GM23248 (cell line): ENCODE results near the gene JMJD1C. TPM values are rescaled to one million over a fixed set of nuclear protein-coding genes. Genes with fewer than 3 reads are reported as not detected.

Experiments
- DNase-seq: peaks from one replicate; pipeline ENCODE4 v3.0.0-alpha.2; 2015
- H2AFZ ChIP-seq: fragments of 200-600 bp; sonication (generic); 2 replicates; pipeline ENCODE4 v1.6.1; 2016; ENCODE audit warnings: antibody characterized with exemption
- H3F3A ChIP-seq: fragments of 200-600 bp; sonication (generic); 2 replicates; pipeline ENCODE4 v1.6.1; 2016; ENCODE audit warnings: mild to moderate bottlenecking, antibody characterized with exemption, mixed run types; ENCODE audit not compliant: insufficient read depth
- H3K27ac ChIP-seq: fragments of 200-600 bp; sonication (generic); 2 replicates; pipeline ENCODE4 v1.5.1; 2016; ENCODE audit warnings: mild to moderate bottlenecking
- H3K27me3 ChIP-seq: fragments of 200-600 bp; sonication (generic); replicated peaks from 2 replicates; pipeline ENCODE4 v1.6.1; 2016; ENCODE audit warnings: mild to moderate bottlenecking; ENCODE audit not compliant: insufficient read depth
- H3K36me3 ChIP-seq: fragments of 200-600 bp; sonication (generic); 2 replicates; pipeline ENCODE4 v1.6.1; 2016; ENCODE audit warnings: low read depth, mild to moderate bottlenecking
- H3K4me1 ChIP-seq: fragments of 200-600 bp; sonication (generic); 2 replicates; pipeline ENCODE4 v1.6.1; 2016; ENCODE audit warnings: mild to moderate bottlenecking; ENCODE audit not compliant: insufficient read depth
- H3K4me2 ChIP-seq: fragments of 200-600 bp; sonication (generic); one replicate; pipeline ENCODE4 v1.6.1; 2016; ENCODE audit warnings: mild to moderate bottlenecking; ENCODE audit not compliant: unreplicated experiment
- H3K4me3 ChIP-seq: fragments of 200-600 bp; sonication (generic); 2 replicates; pipeline ENCODE4 v1.5.1; 2016; ENCODE audit warnings: mild to moderate bottlenecking
- H3K79me2 ChIP-seq: fragments of 200-600 bp; sonication (generic); 2 replicates; pipeline ENCODE4 v1.6.1; 2016; ENCODE audit warnings: mild to moderate bottlenecking; ENCODE audit not compliant: insufficient read depth
- H3K9ac ChIP-seq: fragments of 200-600 bp; sonication (generic); 2 replicates; pipeline ENCODE4 v1.6.1; 2016; ENCODE audit warnings: mild to moderate bottlenecking
- H3K9me2 ChIP-seq: fragments of 200-600 bp; sonication (generic); 2 replicates; pipeline ENCODE4 v1.6.1; 2016; ENCODE audit warnings: mixed run types, mild to moderate bottlenecking, moderate library complexity; ENCODE audit not compliant: insufficient read depth
- H3K9me3 ChIP-seq: fragments of 200-600 bp; sonication (generic); one replicate; pipeline ENCODE4 v1.6.1; 2017; ENCODE audit warnings: low read depth
- H4K20me1 ChIP-seq: fragments of 200-600 bp; sonication (generic); 2 replicates; pipeline ENCODE4 v1.6.0; 2016; ENCODE audit not compliant: insufficient read depth
- EZH2 ChIP-seq: fragments of 200-600 bp; sonication (generic); IDR thresholded peaks from 2 replicates; pipeline ENCODE4 v1.6.1; 2018; ENCODE audit warnings: antibody characterized with exemption, mild to moderate bottlenecking; ENCODE audit not compliant: insufficient read depth, poor library complexity, severe bottlenecking
- EZH2phosphoT487 ChIP-seq: fragments of 200-600 bp; sonication (generic); IDR thresholded peaks from 2 replicates; pipeline ENCODE4 v1.6.1; 2018; ENCODE audit warnings: antibody characterized with exemption, moderate library complexity, mild to moderate bottlenecking, low read depth; ENCODE audit not compliant: insufficient read depth
- WGBS, 2 experiments: methylation state at CpG; one replicate each; pipeline ENCODE4 v1.1.6; 2015 to 2017; ENCODE audit warnings: low lambda C conversion rate in 2 of 2, low coverage in 1 of 2; ENCODE audit errors: missing lambda C conversion rate in 2 of 2; 5-methylcytosine and 5-hydroxymethylcytosine counted together
- in situ Hi-C: fragments of 300-500 bp; cut with MboI; formaldehyde crosslinking; loops from 2 replicates; pipeline ENCODE4 v1.15.0; 2020
- polyA plus RNA-seq: library from polyadenylated mRNA; unstranded; fragments of >200 nt; fragmentation: Nextera tagmentation; extraction: Ambion mirVana; gene quantifications from 2 replicates; pipeline ENCODE4 v1.2.1, GENCODE V29; 2016
- total RNA-seq: library from RNA; depleted of rRNA; stranded (reverse); fragments of >200 nt; shearing (Covaris generic); gene quantifications from 2 replicates; pipeline ENCODE4 v1.2.3, GENCODE V29; 2014

JMJD1C gene
- total and polyA plus RNA-seq, 2 experiments from 2014 or later: 34.6 to 74.3 TPM

GRCh38 chr10:63434866-63435854, 30.6 kb downstream of the JMJD1C start:
- Histone ChIP-seq H3K4me3 (no peak overlapping the region), H3K27ac (no peak overlapping the region), H3K9ac (no peak overlapping the region), H3K9me3 (no peaks in the 10 kb centered on the region), H3F3A (peaks cover 7% of the 10 kb centered on the region), H3K9me2 (no peaks in the 10 kb centered on the region), H3K36me3 (no peaks in the 10 kb centered on the region), H4K20me1 (0 out of 2 replicates have a peak, but pooled peaks cover 9% of the 10 kb centered on the region), H3K4me2 (peak overlapping the region; percentile 11), H3K4me1 (peaks cover 49% of the 10 kb centered on the region), H2AFZ (no peak overlapping the region), H3K27me3 (no peaks in the 10 kb centered on the region), H3K79me2 (peaks cover 100% of the 10 kb centered on the region)
- TF ChIP-seq EZH2phosphoT487 (no peak), EZH2 (no peak)
- WGBS, 2 experiments: 69 to 71% methylated on average over 13 of the region's 13 CpGs
- in situ Hi-C loops: no loop called here
- DNase-seq: no peak

- no peak overlapping the region for H2AFZ ChIP-seq
- peaks cover 100% of the 10 kb centered on the region for H3K79me2 ChIP-seq
- H3K27ac ChIP-seq: peak overlapping the region; percentile 22; the same call in 1 of the 2 replicates
- no peaks in the 10 kb centered on the region for H3K9me3 ChIP-seq
- 98% methylated on average over 5 of the region's 5 CpGs for WGBS, 2 experiments
- TF ChIP-seq EZH2 (no peak), EZH2phosphoT487 (no peak)
- in situ Hi-C loops: no loop called here
- no peaks in the 10 kb centered on the region for H3K9me2 ChIP-seq
- no peak overlapping the region for H3K9ac ChIP-seq
- DNase-seq: peak; percentile 14
- H3F3A ChIP-seq: peaks cover 30% of the 10 kb centered on the region
- no peaks in the 10 kb centered on the region for H3K27me3 ChIP-seq
- no peaks in the 10 kb centered on the region; the same call in 1 of the 2 replicates for H4K20me1 ChIP-seq
- H3K4me2 ChIP-seq: peak overlapping the region; percentile 0
- no peak overlapping the region for H3K4me3 ChIP-seq
- H3K4me1 ChIP-seq: peaks cover 51% of the 10 kb centered on the region
- H3K36me3 ChIP-seq: no peaks in the 10 kb centered on the region
Measured at GRCh38 chr10:63431962-63432797, 33.6 kb downstream of the JMJD1C start.

- TF ChIP-seq EZH2 (no peak), EZH2phosphoT487 (no peak)
- peaks cover 30% of the 10 kb centered on the region for H3F3A ChIP-seq
- peaks cover 100% of the 10 kb centered on the region for H3K79me2 ChIP-seq
- H3K4me2 ChIP-seq: no peak overlapping the region
- no peaks in the 10 kb centered on the region for H3K9me3 ChIP-seq
- no peak overlapping the region for H2AFZ ChIP-seq
- H3K9me2 ChIP-seq: no peaks in the 10 kb centered on the region
- no peaks in the 10 kb centered on the region for H3K36me3 ChIP-seq
- no peak overlapping the region for H3K9ac ChIP-seq
- in situ Hi-C loops: no loop called here
- 93 to 100% methylated on average over 1 of the region's 1 CpG for WGBS, 2 experiments
- H3K4me1 ChIP-seq: peaks cover 48% of the 10 kb centered on the region
- no peaks in the 10 kb centered on the region; the same call in 1 of the 2 replicates for H4K20me1 ChIP-seq
- no peaks in the 10 kb centered on the region for H3K27me3 ChIP-seq
- no peak for DNase-seq
- H3K27ac ChIP-seq: peak overlapping the region; percentile 81
- no peak overlapping the region for H3K4me3 ChIP-seq
Measured at GRCh38 chr10:63430999-63431356, 34.8 kb downstream of the JMJD1C start.
